ENCODE data around the gene CCDC83. TPM values are rescaled to one million over a fixed set of nuclear protein-coding genes. Genes with fewer than 3 reads are reported as not detected.
A peak's percentile ranks its signal among the peaks of the same experiment; 100 is the strongest.

CCDC83 gene
- total and polyA plus RNA-seq, 12 donors = not detected

GRCh38 chr11:85811624-85812023, 43.6 kb upstream of the CCDC83 start:
- TF ChIP-seq CTCF (IDR thresholded peaks at IDR 0.05) = no peak
- Histone ChIP-seq H3K36me3 (no peaks in the 10 kb centered on the region), H3K27ac (peak overlapping the region in 1 of 10 donors; percentile 72), H3K4me1 (peaks cover 5 to 20% (median 12%) of the 10 kb centered on the region in 9 donors), H3K4me3 (peak overlapping the region in 9 of 10 donors; percentile 49 to 82 (median 72)), H3K27me3 (peaks cover 0 to 20% (median 0%) of the 10 kb centered on the region in 7 donors), H3K9me3 (no peaks in the 10 kb centered on the region)
- ATAC-seq (no peak), DNase-seq (no peak)
- WGBS, 2 donors = 80 to 87% methylated on average over 13 of the region's 13 CpGs
- intact Hi-C loops (cut with DNase I) = loop anchor here in 2 of 10 donors (10.0 kb wide), 1 partner anchor 117 kb away; no protein-coding TSS in a partner anchor

GRCh38 chr11:85813721-85814120, 41.5 kb upstream of the CCDC83 start:
- intact Hi-C loops (cut with DNase I) = loop anchor here in 2 of 10 donors (10.0 kb wide), 1 partner anchor 119 kb away; no protein-coding TSS in a partner anchor

GRCh38 chr11:85815186-85815931, 39.8 kb upstream of the CCDC83 start:
- ATAC-seq (no peak), DNase-seq (no peak)
- no peaks in the 10 kb centered on the region for H3K9me3 ChIP-seq
- intact Hi-C loops (cut with DNase I) = loop anchor here in 2 of 10 donors (10.0 kb wide), 1 partner anchor 121 kb away; no protein-coding TSS in a partner anchor
- peaks cover 0 to 15% (median 0%) of the 10 kb centered on the region in 7 donors for H3K27me3 ChIP-seq
- no peak overlapping the region for H3K27ac ChIP-seq
- WGBS, 2 donors = 81 to 85% methylated on average over 4 of the region's 4 CpGs
- peaks cover 2 to 11% (median 4%) of the 10 kb centered on the region in 9 donors for H3K4me1 ChIP-seq
- no peaks in the 10 kb centered on the region for H3K36me3 ChIP-seq
- no peak overlapping the region for H3K4me3 ChIP-seq
- TF ChIP-seq CTCF (IDR thresholded peaks at IDR 0.05) = no peak

More at GRCh38 chr11:85813721-85814120, 41.5 kb upstream of the CCDC83 start:
- no peak overlapping the region for H3K4me3 ChIP-seq
- H3K27me3 ChIP-seq = peaks cover 0 to 20% (median 0%) of the 10 kb centered on the region in 7 donors
- WGBS, 2 donors = 92 to 95% methylated on average over 9 of the region's 9 CpGs
- H3K4me1 ChIP-seq = peaks cover 5 to 20% (median 12%) of the 10 kb centered on the region in 9 donors
- TF ChIP-seq CTCF (IDR thresholded peaks at IDR 0.05) = no peak
- ATAC-seq = no peak
- DNase-seq = no peak
- H3K27ac ChIP-seq = no peak overlapping the region
- no peaks in the 10 kb centered on the region for H3K9me3 ChIP-seq
- H3K36me3 ChIP-seq = no peaks in the 10 kb centered on the region

GRCh38 chr11:85819441-85819840, 35.7 kb upstream of the CCDC83 start:
- H3K4me1 ChIP-seq = peaks cover 0 to 7% (median 0%) of the 10 kb centered on the region in 9 donors
- intact Hi-C loops (cut with DNase I) = loop anchor here in 2 of 10 donors (10.0 kb wide), 1 partner anchor 125 kb away; no protein-coding TSS in a partner anchor
- ATAC-seq (no peak), DNase-seq (no peak)
- H3K36me3 ChIP-seq = no peaks in the 10 kb centered on the region
- no peak overlapping the region for H3K4me3 ChIP-seq
- no peak for TF ChIP-seq CTCF (IDR thresholded peaks at IDR 0.05)
- H3K27ac ChIP-seq = no peak overlapping the region
- no peaks in the 10 kb centered on the region for H3K27me3 ChIP-seq
- no peaks in the 10 kb centered on the region for H3K9me3 ChIP-seq
